ENCODE results near the gene PHLDB1.

DNA sequence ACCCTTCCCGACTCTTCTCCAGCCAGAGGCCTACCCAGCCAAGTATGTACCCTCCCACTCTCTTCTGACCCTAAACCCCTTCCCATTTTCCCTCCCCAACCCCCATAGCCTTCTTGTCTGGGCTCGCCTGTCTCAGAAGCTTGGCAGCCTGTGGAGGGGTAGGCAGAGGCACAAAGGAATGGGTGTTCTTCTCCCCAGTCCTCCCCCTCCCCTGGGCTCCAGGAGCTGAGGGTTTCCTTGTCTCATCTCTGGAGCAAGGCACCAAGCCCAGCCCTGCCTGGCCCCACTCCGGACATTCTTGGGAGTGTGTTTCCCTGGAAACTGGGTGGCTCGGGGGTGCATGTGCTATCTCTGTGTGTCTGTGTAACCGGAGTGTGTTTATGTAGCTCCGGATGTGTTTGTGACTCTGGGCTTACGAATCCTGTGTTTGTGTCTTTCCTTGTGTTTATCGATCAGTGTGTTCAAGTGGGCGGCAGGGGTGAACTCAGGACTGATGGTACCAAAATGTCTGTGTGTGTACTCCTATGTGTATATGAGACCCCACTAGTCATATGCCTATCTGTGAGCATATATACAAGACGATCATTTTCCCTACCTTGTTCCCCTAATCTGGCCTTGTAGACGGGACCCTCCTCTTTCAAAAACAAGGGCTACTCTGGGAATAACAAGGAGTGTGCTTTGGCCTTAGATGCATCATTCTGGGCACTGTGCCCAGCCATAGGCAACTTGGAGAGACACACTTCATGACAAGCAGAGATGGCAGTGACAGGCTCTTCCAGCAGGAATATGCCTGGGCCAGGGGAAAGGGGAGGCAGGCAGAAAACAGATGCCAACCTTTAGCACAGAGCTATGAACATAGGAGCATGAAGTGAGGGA, 10.9 kb downstream of the PHLDB1 start:
- TF ChIP-seq POLR2A (IDR thresholded peaks at IDR 0.05; ENCODE audit: control extremely low read depth in 1 of 2, low read depth in 2 of 2, low read length in 2 of 2) (no peak), KDM1A (IDR thresholded peaks at IDR 0.05; ENCODE audit: borderline replicate concordance, low read length) (no peak), ZNF274 (IDR thresholded peaks at IDR 0.05; ENCODE audit: borderline replicate concordance, extremely low read depth, low read length) (no peak), EGR1 (IDR thresholded peaks at IDR 0.05; ENCODE audit: borderline replicate concordance, low read depth, low read length) (no peak), YY1 (IDR thresholded peaks at IDR 0.05; ENCODE audit: low read depth, low read length) (no peak), CHD2 (IDR thresholded peaks at IDR 0.05; ENCODE audit: low read length) (no peak), SIN3A (conservative IDR thresholded peaks at IDR 0.05 in 1 of 2, IDR thresholded peaks at IDR 0.05 in 1 of 2; ENCODE audit: low read depth in 1 of 2, low read length in 2 of 2) (no peak), SUZ12 (IDR thresholded peaks at IDR 0.05; ENCODE audit: low read length) (no peak)
- TF ChIP-seq, protein P1, sequence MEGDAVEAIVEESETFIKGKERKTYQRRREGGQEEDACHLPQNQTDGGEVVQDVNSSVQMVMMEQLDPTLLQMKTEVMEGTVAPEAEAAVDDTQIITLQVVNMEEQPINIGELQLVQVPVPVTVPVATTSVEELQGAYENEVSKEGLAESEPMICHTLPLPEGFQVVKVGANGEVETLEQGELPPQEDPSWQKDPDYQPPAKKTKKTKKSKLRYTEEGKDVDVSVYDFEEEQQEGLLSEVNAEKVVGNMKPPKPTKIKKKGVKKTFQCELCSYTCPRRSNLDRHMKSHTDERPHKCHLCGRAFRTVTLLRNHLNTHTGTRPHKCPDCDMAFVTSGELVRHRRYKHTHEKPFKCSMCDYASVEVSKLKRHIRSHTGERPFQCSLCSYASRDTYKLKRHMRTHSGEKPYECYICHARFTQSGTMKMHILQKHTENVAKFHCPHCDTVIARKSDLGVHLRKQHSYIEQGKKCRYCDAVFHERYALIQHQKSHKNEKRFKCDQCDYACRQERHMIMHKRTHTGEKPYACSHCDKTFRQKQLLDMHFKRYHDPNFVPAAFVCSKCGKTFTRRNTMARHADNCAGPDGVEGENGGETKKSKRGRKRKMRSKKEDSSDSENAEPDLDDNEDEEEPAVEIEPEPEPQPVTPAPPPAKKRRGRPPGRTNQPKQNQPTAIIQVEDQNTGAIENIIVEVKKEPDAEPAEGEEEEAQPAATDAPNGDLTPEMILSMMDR (IDR thresholded peaks at IDR 0.05; ENCODE audit: control extremely low read depth in 1 of 3, insufficient read depth in 1 of 3, low read depth in 1 of 3, low read length in 3 of 3), result no peak
- TF ChIP-seq, protein P2, sequence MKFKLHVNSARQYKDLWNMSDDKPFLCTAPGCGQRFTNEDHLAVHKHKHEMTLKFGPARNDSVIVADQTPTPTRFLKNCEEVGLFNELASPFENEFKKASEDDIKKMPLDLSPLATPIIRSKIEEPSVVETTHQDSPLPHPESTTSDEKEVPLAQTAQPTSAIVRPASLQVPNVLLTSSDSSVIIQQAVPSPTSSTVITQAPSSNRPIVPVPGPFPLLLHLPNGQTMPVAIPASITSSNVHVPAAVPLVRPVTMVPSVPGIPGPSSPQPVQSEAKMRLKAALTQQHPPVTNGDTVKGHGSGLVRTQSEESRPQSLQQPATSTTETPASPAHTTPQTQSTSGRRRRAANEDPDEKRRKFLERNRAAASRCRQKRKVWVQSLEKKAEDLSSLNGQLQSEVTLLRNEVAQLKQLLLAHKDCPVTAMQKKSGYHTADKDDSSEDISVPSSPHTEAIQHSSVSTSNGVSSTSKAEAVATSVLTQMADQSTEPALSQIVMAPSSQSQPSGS (IDR thresholded peaks at IDR 0.05; ENCODE audit: low read length), result no peak
- TF ChIP-seq, protein P3, sequence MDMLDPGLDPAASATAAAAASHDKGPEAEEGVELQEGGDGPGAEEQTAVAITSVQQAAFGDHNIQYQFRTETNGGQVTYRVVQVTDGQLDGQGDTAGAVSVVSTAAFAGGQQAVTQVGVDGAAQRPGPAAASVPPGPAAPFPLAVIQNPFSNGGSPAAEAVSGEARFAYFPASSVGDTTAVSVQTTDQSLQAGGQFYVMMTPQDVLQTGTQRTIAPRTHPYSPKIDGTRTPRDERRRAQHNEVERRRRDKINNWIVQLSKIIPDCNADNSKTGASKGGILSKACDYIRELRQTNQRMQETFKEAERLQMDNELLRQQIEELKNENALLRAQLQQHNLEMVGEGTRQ (IDR thresholded peaks at IDR 0.05; ENCODE audit: low read length), result no peak

Measured in H1 (cell line).